ENCODE measurements around the gene WNK1. TPM values are rescaled to one million over a fixed set of nuclear protein-coding genes. Genes with fewer than 3 reads are reported as not detected.

The WNK1 gene
- total RNA-seq, 6 experiments from 2014 or later: 79.5 to 106 (median 94.3) TPM

DNA sequence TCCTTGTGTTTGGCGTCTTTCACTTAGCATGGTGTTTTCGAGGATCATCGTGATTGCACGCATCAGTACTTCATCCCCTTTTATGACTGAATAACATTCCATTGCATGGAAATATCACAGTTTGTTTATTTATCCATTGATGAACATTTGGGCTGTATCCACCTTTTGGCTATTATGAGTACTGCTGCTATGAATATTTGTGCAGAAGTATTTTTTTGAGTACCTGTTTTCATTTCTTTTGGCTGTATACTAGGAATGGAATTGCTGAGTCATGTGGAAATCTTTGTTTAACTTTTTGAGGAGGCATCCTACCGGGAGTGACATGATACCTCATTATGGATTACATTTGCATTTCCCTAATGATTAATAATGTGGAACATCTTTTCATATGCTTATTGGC lies 66.4 kb downstream of the WNK1 start:
- Mint-ChIP-seq H3K27me3 (ENCODE audit: insufficient read depth) (no peaks in the 10 kb centered on the region), H3K4me1 (ENCODE audit: low read depth) (peaks cover 43% of the 10 kb centered on the region), H3K36me3 (ENCODE audit: low read depth) (peaks cover 26% of the 10 kb centered on the region), H3K27ac (peak overlapping the region; percentile 17; the same call in 1 of the 2 replicates), H3K4me3 (no peak overlapping the region), H3K9me3 (peaks cover 6% of the 10 kb centered on the region)
- DNase-seq: no peak
- TF ChIP-seq CTCF (IDR thresholded peaks at IDR 0.05): no peak; the same call in none of the 2 replicates

- Mint-ChIP-seq H3K9me3 (peaks cover 6% of the 10 kb centered on the region), H3K4me1 (ENCODE audit: low read depth) (peaks cover 43% of the 10 kb centered on the region), H3K27me3 (ENCODE audit: insufficient read depth) (no peaks in the 10 kb centered on the region), H3K36me3 (ENCODE audit: low read depth) (peaks cover 26% of the 10 kb centered on the region), H3K27ac (no peak overlapping the region), H3K4me3 (no peak overlapping the region)
- no peak for DNase-seq
- no peak for TF ChIP-seq CTCF (IDR thresholded peaks at IDR 0.05)
Measured at GRCh38 chr12:820336-820735, 68.0 kb downstream of the WNK1 start.

DNA sequence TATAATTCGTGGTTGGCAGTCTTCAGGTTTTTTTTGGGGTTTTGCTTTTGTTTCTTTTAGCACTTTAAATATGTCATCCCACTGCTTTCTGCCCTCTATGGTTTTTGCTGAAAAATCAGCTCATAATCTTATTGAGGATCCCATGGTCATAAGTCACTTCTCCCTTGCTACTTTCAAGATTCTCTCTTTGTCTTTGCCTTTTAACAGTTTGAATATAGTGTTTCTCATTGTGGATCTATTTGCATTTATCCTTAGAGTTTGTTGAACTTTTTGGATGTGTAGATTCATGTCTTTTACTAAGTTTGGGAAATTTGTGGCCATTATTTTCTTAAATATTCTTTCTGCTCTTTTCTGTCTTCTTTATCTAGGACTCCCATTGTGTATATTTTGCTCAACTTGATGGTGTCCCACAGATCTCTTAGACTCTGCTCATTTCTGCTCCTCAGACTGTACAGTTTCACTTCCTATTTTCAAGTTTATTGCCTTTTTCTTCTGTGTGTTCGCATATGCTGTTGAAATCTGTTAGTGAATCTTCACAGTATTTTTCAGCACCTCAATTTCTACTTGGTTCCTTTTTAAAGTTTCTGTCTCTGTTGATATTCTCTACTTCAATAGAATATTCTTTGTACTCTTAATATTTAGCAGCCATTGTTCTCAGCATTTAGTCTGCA lies 70.8 kb downstream of the WNK1 start:
- H3K9me3 Mint-ChIP-seq: peaks cover 6% of the 10 kb centered on the region
- DNase-seq: no peak
- H3K36me3 Mint-ChIP-seq (ENCODE audit: low read depth): peaks cover 16% of the 10 kb centered on the region
- H3K27me3 Mint-ChIP-seq (ENCODE audit: insufficient read depth): no peaks in the 10 kb centered on the region
- H3K4me1 Mint-ChIP-seq (ENCODE audit: low read depth): peaks cover 31% of the 10 kb centered on the region
- no peak overlapping the region for H3K27ac Mint-ChIP-seq
- H3K4me3 Mint-ChIP-seq: no peak overlapping the region
- no peak for TF ChIP-seq CTCF (IDR thresholded peaks at IDR 0.05)

- Mint-ChIP-seq H3K27ac (no peak overlapping the region), H3K9me3 (peaks cover 6% of the 10 kb centered on the region), H3K4me3 (no peak overlapping the region), H3K4me1 (ENCODE audit: low read depth) (peaks cover 27% of the 10 kb centered on the region), H3K36me3 (ENCODE audit: low read depth) (peaks cover 22% of the 10 kb centered on the region), H3K27me3 (ENCODE audit: insufficient read depth) (no peaks in the 10 kb centered on the region; the same call in 1 of the 2 replicates)
- no peak for DNase-seq
- TF ChIP-seq CTCF (IDR thresholded peaks at IDR 0.05): no peak
Measured at GRCh38 chr12:826331-826730, 74.0 kb downstream of the WNK1 start.

DNA sequence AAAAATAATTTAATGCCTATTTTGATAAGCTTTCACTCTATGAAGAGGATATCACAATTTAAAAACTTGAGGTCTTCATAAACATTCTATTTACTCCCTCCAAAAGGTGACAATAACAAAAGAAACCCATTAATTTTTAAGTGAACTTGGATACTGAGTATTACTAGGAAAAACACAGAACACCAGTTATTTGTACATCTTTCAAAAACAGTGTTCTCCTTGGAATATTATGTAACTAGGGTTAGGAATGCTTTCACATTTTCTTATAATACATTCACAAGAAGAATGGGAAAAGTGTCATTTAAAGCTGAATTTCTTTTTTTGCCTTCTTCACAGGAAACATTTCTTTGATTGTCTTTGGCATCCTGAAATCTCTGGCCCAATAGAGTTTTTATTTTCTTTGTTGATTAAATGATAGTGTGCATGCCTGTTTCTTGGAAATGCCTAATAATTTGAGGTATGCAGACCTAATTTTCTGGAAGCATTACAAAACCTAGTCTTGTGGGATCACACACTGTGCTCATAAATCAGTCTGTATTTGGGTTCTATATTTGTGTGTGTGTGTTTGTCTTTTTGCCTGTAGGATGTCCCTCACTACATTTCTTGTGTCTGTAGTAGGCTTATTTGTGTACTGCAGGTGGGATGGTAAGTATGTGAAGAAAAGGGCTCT lies 76.5 kb downstream of the WNK1 start:
- Mint-ChIP-seq H3K4me3 (no peak overlapping the region), H3K27me3 (ENCODE audit: insufficient read depth) (no peaks in the 10 kb centered on the region; the same call in 1 of the 2 replicates), H3K4me1 (ENCODE audit: low read depth) (peaks cover 21% of the 10 kb centered on the region), H3K36me3 (ENCODE audit: low read depth) (peaks cover 15% of the 10 kb centered on the region), H3K9me3 (no peaks in the 10 kb centered on the region), H3K27ac (no peak overlapping the region)
- no peak for TF ChIP-seq CTCF (IDR thresholded peaks at IDR 0.05)
- no peak for DNase-seq

All from HFFc6 (cell line).